ENCODE data around the gene FGFR1OP2. TPM values are rescaled to one million over a fixed set of nuclear protein-coding genes. Genes with fewer than 3 reads are reported as not detected.

The FGFR1OP2 gene
- total and polyA plus RNA-seq, 2 of the 8 experiments (the other 6 are each of a cell fraction or from before 2014, with no cell fraction given) = 8.8 to 34.4 TPM

GRCh38 chr12:27013611-27014084, 75.4 kb downstream of the FGFR1OP2 start:
- H4K8ac ChIP-seq (ENCODE audit: extremely low read depth, insufficient read depth, low read length) = peak overlapping the region; percentile 72
- no peak for FAIRE-seq

More at GRCh38 chr12:27013611-27014084, 75.4 kb downstream of the FGFR1OP2 start:
- Histone ChIP-seq H3K56ac (replicated peaks; ENCODE audit: insufficient read length, low read depth, low read length) (no peak overlapping the region), H3K4me3 (ENCODE audit: extremely low read depth in 1 of 4, insufficient read depth in 2 of 4, low read depth in 3 of 4, low read length in 4 of 4) (peak overlapping the region; percentile 69 to 88 (median 82)), H3K4me1 (replicated peaks in 1 of 4; ENCODE audit: control insufficient read depth in 3 of 4, insufficient read depth in 4 of 4, low read length in 3 of 4) (peaks cover 0 to 10% (median 8%) of the 10 kb centered on the region in 4 experiments; a peak in 6 of 7 replicates), H3K27me3 (replicated peaks in 1 of 4; ENCODE audit: control insufficient read depth in 3 of 4, extremely low read depth in 1 of 4, insufficient read depth in 3 of 4, low read length in 3 of 4) (no peaks in the 10 kb centered on the region), H3K4me2 (ENCODE audit: insufficient read depth in 1 of 2, low read depth in 2 of 2, low read length in 2 of 2) (peak overlapping the region; percentile 79 to 90), H3K9ac (replicated peaks in 1 of 4; ENCODE audit: extremely low read depth in 1 of 4, low read depth in 3 of 4, low read length in 3 of 4) (peak overlapping the region in 3 of 4 experiments; percentile 67 to 71 (median 69); a peak in 6 of 7 replicates), H2BK20ac (ENCODE audit: low read length) (no peak overlapping the region), H2BK15ac (ENCODE audit: low read length) (no peak overlapping the region), H3K23me2 (ENCODE audit: low read depth, low read length) (peaks cover 9% of the 10 kb centered on the region), H3K18ac (ENCODE audit: extremely low read depth, low read length) (peak overlapping the region; percentile 75; the same call in 1 of the 2 replicates), H2BK120ac (replicated peaks; ENCODE audit: low read depth, low read length) (no peak overlapping the region), H2BK5ac (ENCODE audit: low read depth, low read length) (peak overlapping the region; percentile 68), H2BK12ac (ENCODE audit: low read depth, low read length) (peak overlapping the region; percentile 71; the same call in 1 of the 2 replicates), H3K79me1 (ENCODE audit: low read depth, low read length) (no peaks in the 10 kb centered on the region), H4K5ac (ENCODE audit: insufficient read length, low read depth, low read length) (peak overlapping the region; percentile 51), H3K14ac (ENCODE audit: insufficient read length) (no peak overlapping the region), H4K20me1 (replicated peaks in 1 of 2; ENCODE audit: control insufficient read depth in 1 of 2, insufficient read depth in 2 of 2, low read length in 2 of 2) (no peaks in the 10 kb centered on the region), H3K27ac (ENCODE audit: low read depth, low read length) (peak overlapping the region; percentile 37; the same call in 1 of the 2 replicates), H2AFZ (ENCODE audit: low read length) (peak overlapping the region; percentile 27), H3K9me3 (ENCODE audit: insufficient read depth in 2 of 2, low read depth in 1 of 2, low read length in 1 of 2) (no peaks in the 10 kb centered on the region), H3K79me2 (ENCODE audit: control insufficient read depth in 1 of 2, insufficient read depth in 2 of 2, low read length in 2 of 2) (peaks cover 0 to 49% of the 10 kb centered on the region in 2 experiments; a peak in 2 of 4 replicates), H3K23ac (ENCODE audit: insufficient read length) (no peak overlapping the region), H3K4ac (replicated peaks; ENCODE audit: insufficient read length, low read depth, low read length) (peak overlapping the region; percentile 69), H4K91ac (replicated peaks; ENCODE audit: insufficient read length, low read length) (peak overlapping the region; percentile 68), H3K36me3 (ENCODE audit: control insufficient read depth in 2 of 4, insufficient read depth in 4 of 4, low read length in 3 of 4) (no peaks in the 10 kb centered on the region; a peak in 1 of 8 replicates), H2AK5ac (ENCODE audit: low read depth, low read length) (no peak overlapping the region)
- no peak for TF ChIP-seq KDM4A (IDR thresholded peaks at IDR 0.05; ENCODE audit: low read depth, low read length, severe bottlenecking)
- 0 out of 2 replicates have a peak, but pooled peaks have one; percentile 22 for TF ChIP-seq SUZ12 (IDR thresholded peaks at IDR 0.05; ENCODE audit: low read length)
- TF ChIP-seq EZH2 (IDR thresholded peaks at IDR 0.05; ENCODE audit: low read depth, low read length, severe bottlenecking) = no peak
- no peak for TF ChIP-seq BRCA1 (IDR thresholded peaks at IDR 0.05; ENCODE audit: low read depth, low read length)
- TF ChIP-seq HDAC2 (IDR thresholded peaks at IDR 0.05; ENCODE audit: borderline replicate concordance in 1 of 2, low read depth in 2 of 2, low read length in 2 of 2) = no peak
- TF ChIP-seq EP300 (IDR thresholded peaks at IDR 0.05; ENCODE audit: borderline replicate concordance in 1 of 2, low read depth in 2 of 2, low read length in 2 of 2) = no peak
- no peak for TF ChIP-seq EGR1 (IDR thresholded peaks at IDR 0.05; ENCODE audit: borderline replicate concordance, low read depth, low read length)
- POLR2A ChIA-PET (ENCODE audit: partially characterized antibody) = interaction anchor here (0.7 to 1.6 kb wide), 5 partner anchors 9 to 262 kb away, joined by 3 to 7 read pairs (median 3); partner anchors contain the start of genes FGFR1OP2 and MED21
- WGBS, 2 experiments (ENCODE audit: extremely low coverage in 1 of 2, insufficient coverage in 1 of 2, insufficient read length in 1 of 2, insufficient replicate concordance in 2 of 2, low coverage in 1 of 2, low lambda C conversion rate in 2 of 2, missing lambda C conversion rate in 1 of 2) = 8% methylated on average over 11 of the region's 13 CpGs; no CpG with 5 or more reads in 1 of the 2 experiments
- no peak for DNase-seq (ENCODE audit: low read depth in 1 of 2, low spot score in 2 of 2)
- CTCF ChIA-PET (ENCODE audit: partially characterized antibody) = interaction anchor here (0.6 to 2.5 kb wide), 12 partner anchors 9 to 661 kb away, joined by 3 to 11 read pairs (median 4); partner anchors contain the start of gene MED21
